Memory B cell (primary cell): ENCODE data around the gene DCST2.
A peak's percentile ranks its signal among the peaks of the same experiment; 100 is the strongest.

Experiments
- ATAC-seq: fragments of 150-1000 bp; cut with Tn5 transposase; 2 replicates; pipeline ENCODE4 v1.10.0; 2021; ENCODE audit warnings: low read depth, mild to moderate bottlenecking, moderate library complexity
- DNase-seq, 2 donors: peaks; one replicate each; pipeline ENCODE4 v3.0.0; 2022; ENCODE audit warnings: low spot score in 2 of 2
- H3K27ac Mint-ChIP-seq: one replicate; pipeline ENCODE4 v1.8.0; 2022; ENCODE audit warnings: mild to moderate bottlenecking, moderate library complexity, mixed read lengths
- H3K27me3 Mint-ChIP-seq: one replicate; pipeline ENCODE4 v1.8.0; 2022; ENCODE audit warnings: mixed read lengths
- H3K36me3 Mint-ChIP-seq: one replicate; pipeline ENCODE4 v1.8.0; 2022; ENCODE audit warnings: mild to moderate bottlenecking, mixed read lengths
- H3K4me1 Mint-ChIP-seq: one replicate; pipeline ENCODE4 v1.8.0; 2022; ENCODE audit warnings: mixed read lengths
- H3K4me3 Mint-ChIP-seq: one replicate; pipeline ENCODE4 v1.8.0; 2022; ENCODE audit warnings: mild to moderate bottlenecking, moderate library complexity, mixed read lengths
- H3K9me3 Mint-ChIP-seq: one replicate; pipeline ENCODE4 v1.8.0; 2022; ENCODE audit warnings: mixed read lengths

The DCST2 gene

DNA sequence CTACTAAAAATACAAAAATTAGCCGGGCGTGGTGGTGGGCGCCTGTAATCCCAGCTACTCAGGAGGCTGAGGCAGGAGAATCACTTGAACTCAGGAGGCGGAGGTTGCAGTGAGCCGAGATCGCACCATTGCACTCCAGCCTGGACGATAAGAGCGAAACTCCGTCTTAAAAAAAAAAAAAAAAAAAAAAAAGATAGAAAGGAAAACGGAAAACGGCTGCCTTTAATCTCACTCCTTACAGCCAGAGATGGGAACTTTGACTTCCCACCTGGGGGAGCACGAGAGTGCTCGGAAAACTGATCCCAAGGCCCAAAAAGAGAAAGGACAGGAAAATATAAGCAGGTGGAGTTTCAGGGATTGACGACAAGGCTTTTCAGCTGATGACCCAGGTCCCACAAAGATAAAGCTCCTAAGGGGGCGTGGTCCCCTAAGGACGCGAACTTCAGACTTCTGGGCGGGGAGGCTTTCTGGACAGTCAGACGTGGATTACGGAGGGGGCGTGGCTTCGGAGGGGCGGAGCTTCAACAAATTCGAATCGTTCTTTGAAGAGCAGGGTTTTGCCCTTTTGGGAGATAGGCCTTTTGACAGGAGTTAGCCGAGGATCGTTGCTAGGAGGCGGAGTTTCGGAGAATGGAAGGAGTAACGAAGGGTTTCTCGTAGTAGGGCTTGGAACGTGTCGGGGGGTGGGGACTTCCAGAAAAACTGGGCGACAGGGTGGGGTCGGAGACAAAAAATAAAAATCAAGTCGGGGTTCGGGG lies 60.1 kb downstream of the DCST2 start:
- H3K4me1 Mint-ChIP-seq = peaks cover 33% of the 10 kb centered on the region
- no peak overlapping the region for H3K4me3 Mint-ChIP-seq
- no peak overlapping the region for H3K27ac Mint-ChIP-seq
- H3K27me3 Mint-ChIP-seq = no peaks in the 10 kb centered on the region
- ATAC-seq = peak; percentile 27
- H3K9me3 Mint-ChIP-seq = no peaks in the 10 kb centered on the region
- peaks cover 10% of the 10 kb centered on the region for H3K36me3 Mint-ChIP-seq
- peak; percentile 90 to 91 for DNase-seq

DNA sequence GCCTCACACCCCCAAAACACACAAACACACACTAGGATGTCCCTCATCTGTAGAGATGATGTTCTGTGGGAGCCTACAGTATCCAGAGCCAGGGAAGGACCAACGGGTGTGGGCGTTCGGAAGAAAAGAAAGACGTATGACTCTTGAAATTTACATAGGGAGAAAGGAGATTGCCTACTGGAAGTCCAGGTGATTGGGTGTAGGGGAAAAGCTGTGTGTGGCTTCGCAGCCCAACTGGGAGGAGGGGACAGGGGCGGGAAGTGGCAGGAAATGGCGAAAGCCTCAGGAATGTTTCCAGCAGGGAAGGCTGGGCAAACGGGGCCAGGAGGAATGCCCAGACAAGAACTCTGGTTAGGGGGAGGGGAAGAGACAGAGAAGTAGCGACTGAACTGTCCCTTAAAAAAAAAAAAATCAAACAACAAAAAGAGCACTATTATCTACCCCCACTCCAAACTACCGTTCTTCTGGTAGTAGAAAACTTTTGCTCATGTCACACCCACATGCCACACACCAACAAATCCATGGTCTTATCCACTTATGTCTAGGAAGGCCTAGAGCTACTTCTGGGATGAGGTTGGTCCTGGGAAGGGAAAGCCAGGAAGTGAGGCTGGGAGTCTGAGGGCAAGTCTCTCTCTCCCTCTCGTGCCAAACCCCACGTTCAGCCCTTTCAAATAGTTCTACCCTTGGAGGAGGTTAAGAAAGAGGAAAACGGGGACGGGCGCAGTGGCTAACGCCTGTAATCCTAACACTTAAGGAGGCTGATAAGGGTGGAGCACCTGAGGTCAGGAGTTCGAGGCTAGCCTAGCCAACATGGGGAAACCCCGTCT lies 60.9 kb downstream of the DCST2 start:
- Mint-ChIP-seq H3K9me3 (no peaks in the 10 kb centered on the region), H3K27ac (peak overlapping the region; percentile 67), H3K36me3 (peaks cover 12% of the 10 kb centered on the region), H3K4me3 (peak overlapping the region; percentile 75), H3K4me1 (peaks cover 30% of the 10 kb centered on the region), H3K27me3 (no peaks in the 10 kb centered on the region)
- no peak for ATAC-seq
- DNase-seq = no peak

DNA sequence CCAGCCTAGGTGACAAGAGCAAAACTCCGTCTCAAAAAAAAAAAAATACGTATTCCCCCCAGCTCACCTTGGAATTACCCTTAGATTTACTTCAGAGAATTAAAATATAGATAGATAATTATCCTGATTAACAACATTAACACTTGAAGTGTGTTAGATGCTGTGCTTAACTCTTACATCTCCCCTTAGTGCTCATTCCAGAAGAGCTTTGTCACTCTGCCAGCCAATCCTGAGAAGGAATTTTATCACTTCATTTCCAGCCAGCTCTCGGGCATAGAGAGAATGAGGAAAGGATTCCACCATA lies 61.4 kb downstream of the DCST2 start:
- ATAC-seq = no peak
- H3K4me3 Mint-ChIP-seq = peak overlapping the region; percentile 75
- H3K4me1 Mint-ChIP-seq = peaks cover 27% of the 10 kb centered on the region
- H3K27me3 Mint-ChIP-seq = no peaks in the 10 kb centered on the region
- H3K27ac Mint-ChIP-seq = peak overlapping the region; percentile 67
- no peaks in the 10 kb centered on the region for H3K9me3 Mint-ChIP-seq
- no peak for DNase-seq
- peaks cover 14% of the 10 kb centered on the region for H3K36me3 Mint-ChIP-seq

DNA sequence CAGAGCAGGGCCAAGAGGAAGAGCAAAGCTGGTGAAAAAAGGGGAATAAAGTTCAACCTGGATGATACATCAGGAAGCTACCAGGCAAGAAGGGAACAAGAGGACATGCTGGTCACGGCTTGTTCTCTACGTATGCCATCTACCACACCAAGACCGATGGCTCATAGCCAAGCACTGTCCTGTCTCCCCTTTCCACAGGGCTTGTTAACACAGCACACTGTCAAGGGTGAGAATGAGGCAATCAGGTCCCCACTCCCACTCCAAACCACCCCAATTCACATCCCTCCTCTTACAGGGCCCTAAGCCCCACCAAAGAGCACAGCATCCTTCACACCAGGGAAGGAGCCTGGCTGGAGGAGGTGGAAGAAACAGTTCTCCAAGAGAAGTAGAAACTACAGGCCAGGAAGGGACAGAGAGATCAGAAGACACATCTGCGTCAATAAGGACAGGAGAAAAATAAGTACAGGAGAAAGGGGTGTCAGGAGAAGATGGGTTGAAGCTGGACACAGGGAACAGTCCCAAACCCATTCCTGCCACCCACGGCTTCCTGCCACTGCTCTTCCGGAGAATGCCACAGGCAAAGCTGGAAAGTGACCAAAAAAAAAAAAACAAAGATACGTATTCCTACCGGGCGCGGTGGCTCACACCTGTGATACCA lies 62.1 kb downstream of the DCST2 start:
- peaks cover 26% of the 10 kb centered on the region for H3K4me1 Mint-ChIP-seq
- H3K27me3 Mint-ChIP-seq = no peaks in the 10 kb centered on the region
- no peak overlapping the region for H3K4me3 Mint-ChIP-seq
- ATAC-seq = no peak
- H3K9me3 Mint-ChIP-seq = no peaks in the 10 kb centered on the region
- H3K36me3 Mint-ChIP-seq = peaks cover 15% of the 10 kb centered on the region
- H3K27ac Mint-ChIP-seq = no peak overlapping the region
- no peak for DNase-seq

DNA sequence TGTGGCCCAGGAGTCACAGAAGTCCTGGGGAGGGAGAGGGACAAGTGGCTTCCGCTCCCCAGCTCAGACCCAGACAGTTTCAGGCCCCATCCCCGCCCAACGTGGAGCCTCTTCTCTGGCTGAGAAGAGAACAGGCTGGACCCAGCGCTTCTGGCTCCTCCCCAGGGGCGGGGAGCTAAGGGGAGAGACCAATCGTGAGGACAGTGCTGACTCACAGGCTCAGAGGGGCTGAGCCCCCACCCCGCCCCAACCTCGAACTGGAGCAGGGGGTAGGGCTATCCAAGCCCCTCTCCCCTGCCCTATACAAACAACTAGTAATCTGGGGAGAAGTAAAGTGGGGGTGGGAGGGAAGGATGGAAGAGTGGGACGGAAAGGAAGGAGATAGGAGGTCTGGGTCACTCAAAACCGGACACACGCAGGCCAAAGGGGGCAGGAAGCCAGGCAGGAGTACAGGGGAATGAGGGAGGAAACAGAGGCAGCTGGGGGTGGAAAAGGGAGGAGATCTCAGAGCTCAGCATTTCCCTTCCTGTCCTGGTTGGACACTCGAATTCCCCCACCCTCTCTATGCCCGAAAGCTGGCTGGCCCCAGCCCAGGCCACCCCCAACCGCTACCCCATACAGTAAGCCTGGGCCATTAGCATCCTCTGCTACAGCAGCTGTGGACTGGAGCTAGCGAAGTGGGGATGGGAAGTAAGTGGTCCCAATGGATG lies 62.8 kb downstream of the DCST2 start, which contains the start of gene SHC1:
SHC1 (minus strand) TSS at position 117 of the 710 bp plus-strand sequence. CDS start 221 bp downstream, outside the sequence.
- ATAC-seq = no peak

DNA sequence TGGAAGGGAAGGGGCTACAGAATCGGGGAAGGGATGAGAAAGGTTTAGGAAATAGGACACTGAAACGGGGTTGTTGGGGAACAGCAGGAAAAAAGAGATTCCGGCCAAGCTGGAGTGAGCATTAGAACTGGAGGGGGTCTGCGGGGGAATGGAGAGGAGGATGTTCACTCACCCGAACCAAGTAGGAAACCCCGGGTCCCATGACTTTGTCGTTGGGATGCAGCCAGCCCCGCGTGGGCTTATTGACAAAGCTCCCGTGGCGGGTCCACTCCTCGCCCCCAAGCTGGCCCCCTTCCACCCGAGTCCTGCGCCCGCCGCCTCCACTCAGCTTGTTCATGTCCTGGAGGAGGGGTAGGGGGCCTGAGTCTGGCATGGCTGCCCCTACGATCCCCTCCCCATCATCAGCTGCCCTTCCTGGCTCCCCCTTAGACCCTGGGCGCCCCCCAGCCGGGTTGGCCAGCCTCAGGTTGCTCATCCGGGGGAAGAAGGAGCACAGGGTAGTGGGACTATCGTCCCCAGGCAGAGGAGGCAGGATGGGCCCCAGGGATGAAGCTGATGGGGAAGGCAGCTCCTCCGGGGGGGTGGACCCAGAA lies 63.6 kb downstream of the DCST2 start:
- Mint-ChIP-seq H3K36me3 (peaks cover 19% of the 10 kb centered on the region), H3K4me1 (peaks cover 25% of the 10 kb centered on the region), H3K4me3 (no peak overlapping the region), H3K27ac (peak overlapping the region; percentile 67), H3K9me3 (no peaks in the 10 kb centered on the region), H3K27me3 (no peaks in the 10 kb centered on the region)
- ATAC-seq (no peak), DNase-seq (no peak)

More for the DNA sequence above, 62.8 kb downstream of the DCST2 start, which contains the start of gene SHC1:
- no peak for DNase-seq
- peak within 1 kb of the TSS; percentile 67 for H3K27ac Mint-ChIP-seq
- no peaks in the 10 kb centered on the region for H3K27me3 Mint-ChIP-seq
- H3K36me3 Mint-ChIP-seq = peaks cover 15% of the 10 kb centered on the region
- H3K4me3 Mint-ChIP-seq = no peak within 1 kb of the TSS
- H3K4me1 Mint-ChIP-seq = peaks cover 23% of the 10 kb centered on the region
- no peaks in the 10 kb centered on the region for H3K9me3 Mint-ChIP-seq

DNA sequence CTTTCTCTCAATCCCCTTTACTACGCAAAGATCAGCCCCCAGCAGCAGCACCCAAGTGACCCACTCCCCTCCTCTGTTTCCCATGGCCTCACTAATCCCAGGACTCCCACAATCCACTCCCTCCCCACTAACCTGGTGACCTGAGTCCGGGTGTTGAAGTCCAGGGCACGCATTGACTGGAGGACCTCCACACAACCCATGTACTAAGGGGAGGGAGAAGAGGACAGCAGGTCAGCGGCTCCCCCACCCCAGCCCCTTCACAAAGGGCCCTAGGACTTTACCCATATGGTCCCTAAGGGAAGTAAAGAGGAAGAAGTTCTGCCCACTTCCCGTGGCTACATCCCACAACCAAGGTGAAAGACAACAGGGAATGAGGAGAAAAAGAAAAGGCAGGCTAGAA lies 64.3 kb downstream of the DCST2 start:
- no peak for DNase-seq
- Mint-ChIP-seq H3K27me3 (no peaks in the 10 kb centered on the region), H3K36me3 (peaks cover 19% of the 10 kb centered on the region), H3K4me3 (no peak overlapping the region), H3K4me1 (peaks cover 25% of the 10 kb centered on the region), H3K27ac (peak overlapping the region; percentile 67), H3K9me3 (no peaks in the 10 kb centered on the region)
- ATAC-seq = no peak

DNA sequence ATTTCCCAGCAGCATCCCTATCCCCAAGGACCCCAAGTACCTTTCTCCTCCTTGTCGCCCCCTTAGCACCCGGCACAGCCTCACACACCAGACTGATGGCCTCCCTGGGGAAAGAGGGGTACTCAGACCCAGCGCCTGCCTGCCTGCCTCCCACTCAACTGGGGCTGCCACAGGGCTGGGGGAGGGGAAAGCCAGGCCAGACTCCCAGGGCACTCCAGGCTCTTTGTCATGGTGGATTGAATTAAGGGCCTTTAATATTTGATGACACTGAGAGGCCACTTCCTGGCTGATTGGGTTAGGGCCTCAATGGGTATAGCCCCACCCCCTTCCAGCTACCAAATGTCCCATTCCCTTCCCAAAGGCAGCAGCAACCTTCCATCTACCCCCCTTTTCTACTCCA lies 64.8 kb downstream of the DCST2 start:
- Mint-ChIP-seq H3K36me3 (peaks cover 22% of the 10 kb centered on the region), H3K4me1 (peaks cover 28% of the 10 kb centered on the region), H3K27ac (peak overlapping the region; percentile 67), H3K9me3 (no peaks in the 10 kb centered on the region), H3K4me3 (no peak overlapping the region), H3K27me3 (no peaks in the 10 kb centered on the region)
- no peak for DNase-seq
- ATAC-seq = no peak
